ENCODE measurements around the gene GANC.

DNA sequence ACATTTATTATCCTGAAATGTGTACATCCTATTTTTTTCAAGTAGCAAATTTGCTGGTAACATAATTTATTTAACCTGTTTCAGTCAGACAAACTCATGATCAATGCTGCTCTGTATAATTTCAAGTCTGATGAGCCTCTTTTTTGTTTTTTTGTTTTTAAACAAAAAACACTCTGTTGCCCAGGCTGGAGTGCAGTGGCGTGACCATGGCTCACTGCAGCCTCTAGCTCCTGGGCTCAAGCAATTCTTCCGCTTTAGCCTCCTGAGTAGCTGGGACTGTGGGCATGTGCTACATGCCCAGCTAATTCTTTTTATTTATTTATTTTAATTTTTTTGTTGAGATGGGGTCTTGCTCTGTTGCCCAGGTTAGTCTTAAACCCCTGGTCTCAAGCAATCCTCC, 46.2 kb downstream of the GANC start:
- TF ChIP-seq, protein P1, sequence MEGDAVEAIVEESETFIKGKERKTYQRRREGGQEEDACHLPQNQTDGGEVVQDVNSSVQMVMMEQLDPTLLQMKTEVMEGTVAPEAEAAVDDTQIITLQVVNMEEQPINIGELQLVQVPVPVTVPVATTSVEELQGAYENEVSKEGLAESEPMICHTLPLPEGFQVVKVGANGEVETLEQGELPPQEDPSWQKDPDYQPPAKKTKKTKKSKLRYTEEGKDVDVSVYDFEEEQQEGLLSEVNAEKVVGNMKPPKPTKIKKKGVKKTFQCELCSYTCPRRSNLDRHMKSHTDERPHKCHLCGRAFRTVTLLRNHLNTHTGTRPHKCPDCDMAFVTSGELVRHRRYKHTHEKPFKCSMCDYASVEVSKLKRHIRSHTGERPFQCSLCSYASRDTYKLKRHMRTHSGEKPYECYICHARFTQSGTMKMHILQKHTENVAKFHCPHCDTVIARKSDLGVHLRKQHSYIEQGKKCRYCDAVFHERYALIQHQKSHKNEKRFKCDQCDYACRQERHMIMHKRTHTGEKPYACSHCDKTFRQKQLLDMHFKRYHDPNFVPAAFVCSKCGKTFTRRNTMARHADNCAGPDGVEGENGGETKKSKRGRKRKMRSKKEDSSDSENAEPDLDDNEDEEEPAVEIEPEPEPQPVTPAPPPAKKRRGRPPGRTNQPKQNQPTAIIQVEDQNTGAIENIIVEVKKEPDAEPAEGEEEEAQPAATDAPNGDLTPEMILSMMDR (IDR thresholded peaks at IDR 0.05): no peak
- no peak for TF ChIP-seq POLR2A (IDR thresholded peaks at IDR 0.05)
- no peak for TF ChIP-seq EP300 (IDR thresholded peaks at IDR 0.05)
